ENCODE data around the gene HYAL3.

DNA sequence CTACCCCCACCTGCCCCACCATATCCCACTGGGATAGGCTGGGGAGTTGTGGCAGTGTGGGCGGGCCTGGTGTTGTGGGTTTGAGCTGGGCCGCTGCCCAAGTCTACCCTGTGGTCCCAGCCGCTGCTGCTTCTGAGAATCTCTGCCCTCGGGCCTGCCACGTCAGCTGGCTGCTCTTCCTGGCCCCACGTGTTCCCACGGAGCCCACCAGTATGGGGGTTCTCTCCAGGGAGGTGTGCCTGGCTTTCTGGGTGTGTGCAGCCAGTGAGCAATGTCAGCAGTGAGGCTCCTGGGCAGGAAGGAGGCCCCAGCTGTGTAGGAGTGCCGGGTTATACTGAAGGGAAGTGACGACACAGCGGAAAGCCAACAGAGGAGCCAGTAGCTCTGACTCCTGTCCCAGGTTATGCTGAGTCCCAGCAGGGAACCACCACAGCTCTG lies 52.7 kb downstream of the HYAL3 start:
- TF ChIP-seq, protein P1, sequence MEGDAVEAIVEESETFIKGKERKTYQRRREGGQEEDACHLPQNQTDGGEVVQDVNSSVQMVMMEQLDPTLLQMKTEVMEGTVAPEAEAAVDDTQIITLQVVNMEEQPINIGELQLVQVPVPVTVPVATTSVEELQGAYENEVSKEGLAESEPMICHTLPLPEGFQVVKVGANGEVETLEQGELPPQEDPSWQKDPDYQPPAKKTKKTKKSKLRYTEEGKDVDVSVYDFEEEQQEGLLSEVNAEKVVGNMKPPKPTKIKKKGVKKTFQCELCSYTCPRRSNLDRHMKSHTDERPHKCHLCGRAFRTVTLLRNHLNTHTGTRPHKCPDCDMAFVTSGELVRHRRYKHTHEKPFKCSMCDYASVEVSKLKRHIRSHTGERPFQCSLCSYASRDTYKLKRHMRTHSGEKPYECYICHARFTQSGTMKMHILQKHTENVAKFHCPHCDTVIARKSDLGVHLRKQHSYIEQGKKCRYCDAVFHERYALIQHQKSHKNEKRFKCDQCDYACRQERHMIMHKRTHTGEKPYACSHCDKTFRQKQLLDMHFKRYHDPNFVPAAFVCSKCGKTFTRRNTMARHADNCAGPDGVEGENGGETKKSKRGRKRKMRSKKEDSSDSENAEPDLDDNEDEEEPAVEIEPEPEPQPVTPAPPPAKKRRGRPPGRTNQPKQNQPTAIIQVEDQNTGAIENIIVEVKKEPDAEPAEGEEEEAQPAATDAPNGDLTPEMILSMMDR (IDR thresholded peaks at IDR 0.05): no peak
- no peak for TF ChIP-seq POLR2A (IDR thresholded peaks at IDR 0.05)

Data from lower leg skin (tissue), 3 donors.